Right ventricle myocardium inferior (tissue), 1 donor: ENCODE results near the gene ZCCHC9. TPM values are rescaled to one million over a fixed set of nuclear protein-coding genes. Genes with fewer than 3 reads are reported as not detected.
"Not testable (repeated sequence)": the region's sequence is repeated elsewhere in the genome, so short reads cannot be mapped to it uniquely, and the experiment has no call there.

ENCODE experiments used
- ATAC-seq: fragments of 200-7000 bp; cut with Tn5 transposase; one replicate; pipeline ENCODE4 v1.9.1; 2020; ENCODE audit warnings: mild to moderate bottlenecking, moderate library complexity
- DNase-seq: peaks from one replicate; pipeline ENCODE4 v3.0.0; 2021; ENCODE audit errors: missing footprints
- intact Hi-C: fragments of 100-400 bp; cut with DNase I; formaldehyde crosslinking; loops from one replicate; pipeline ENCODE4 v1.11.0; 2022
- long read RNA-seq: library from polyadenylated mRNA; unstranded; transcript quantifications from one replicate; pipeline ENCODE4 v2.0.0, GENCODE V29; 2021
- total RNA-seq: library from RNA; stranded (reverse); fragmentation: NEBNext Ultra II Directional; extraction: Animal tissue kit (Norgen Biotek cat#: 25700); gene quantifications from one replicate; pipeline ENCODE4 v1.2.1, GENCODE V29; 2021
- donor health status: DM: no; HTN: yes; CAD: no; lungs with severe emphysema.

Gene ZCCHC9, protein sequence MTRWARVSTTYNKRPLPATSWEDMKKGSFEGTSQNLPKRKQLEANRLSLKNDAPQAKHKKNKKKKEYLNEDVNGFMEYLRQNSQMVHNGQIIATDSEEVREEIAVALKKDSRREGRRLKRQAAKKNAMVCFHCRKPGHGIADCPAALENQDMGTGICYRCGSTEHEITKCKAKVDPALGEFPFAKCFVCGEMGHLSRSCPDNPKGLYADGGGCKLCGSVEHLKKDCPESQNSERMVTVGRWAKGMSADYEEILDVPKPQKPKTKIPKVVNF
- 10.8 TPM for total RNA-seq
- long read RNA-seq, partial matches to known transcripts, result 0 of 3 reads
- long read RNA-seq, other reads (novel, unspliced or antisense), result 1 of 3 reads

DNA sequence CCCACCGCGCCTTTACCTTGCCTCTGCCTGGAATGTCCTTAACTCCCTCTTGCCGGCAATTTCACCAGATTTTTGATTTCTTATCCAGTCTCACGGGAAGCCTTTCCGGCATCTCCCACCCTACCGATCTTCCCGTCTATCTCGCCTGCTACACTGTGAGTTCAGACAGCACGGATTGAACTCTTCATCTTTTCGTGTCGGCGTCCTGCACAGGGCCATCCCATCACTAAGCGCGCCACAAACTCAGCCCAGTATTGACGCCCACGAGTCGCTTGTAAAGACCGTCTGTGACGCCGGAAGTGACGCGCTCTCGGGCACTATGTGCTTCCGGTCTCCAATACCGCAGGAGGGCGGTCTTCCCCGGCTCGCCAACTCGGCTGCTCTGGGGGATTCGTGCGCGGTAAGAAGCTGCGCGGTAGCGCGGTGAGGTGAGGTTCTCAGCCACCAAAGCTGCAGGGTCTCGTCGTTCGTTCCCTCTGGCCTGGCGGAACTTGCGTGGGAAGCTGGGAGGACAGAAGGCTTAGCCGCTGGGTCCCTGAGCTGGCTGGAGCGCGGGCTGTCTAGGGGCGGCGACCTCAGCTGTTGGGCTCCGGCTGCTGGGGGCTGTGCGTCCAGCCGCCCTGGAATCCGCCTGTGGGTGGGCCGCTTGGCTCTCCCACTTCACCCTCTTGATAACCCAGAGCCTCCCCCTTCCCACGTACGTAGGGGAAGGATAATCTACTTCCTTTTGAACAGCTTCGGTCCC lies at the start of gene ZCCHC9:
Gene ZCCHC9 (plus strand): TSS at position 317 of the 745 bp plus-strand sequence. CDS start 3,171 bp downstream, outside the sequence.
- intact Hi-C loops, result no loop called here
- peak; percentile 97 for DNase-seq
- ATAC-seq, result peak; percentile 98

DNA sequence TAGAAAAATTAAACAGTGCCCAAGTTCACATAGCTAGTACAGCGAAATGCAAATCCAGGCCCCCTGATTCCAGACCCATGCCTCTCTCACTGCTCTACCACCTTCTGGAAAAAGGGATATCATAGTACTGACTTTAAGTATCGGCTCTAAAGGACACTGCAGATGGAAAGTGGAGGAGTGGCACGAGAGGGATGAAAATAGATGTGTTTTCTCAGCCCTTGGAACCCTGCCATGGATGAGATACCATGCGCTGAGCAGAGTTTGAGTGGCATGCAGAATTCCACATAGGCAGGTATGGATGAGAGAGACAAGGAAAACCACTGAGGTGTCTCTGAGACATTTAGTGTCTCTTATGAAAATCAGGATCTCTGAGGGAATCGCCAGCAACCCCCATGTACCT lies 49.5 kb upstream of the ZCCHC9 start:
- ATAC-seq (peak; percentile 56), DNase-seq (no peak)

DNA sequence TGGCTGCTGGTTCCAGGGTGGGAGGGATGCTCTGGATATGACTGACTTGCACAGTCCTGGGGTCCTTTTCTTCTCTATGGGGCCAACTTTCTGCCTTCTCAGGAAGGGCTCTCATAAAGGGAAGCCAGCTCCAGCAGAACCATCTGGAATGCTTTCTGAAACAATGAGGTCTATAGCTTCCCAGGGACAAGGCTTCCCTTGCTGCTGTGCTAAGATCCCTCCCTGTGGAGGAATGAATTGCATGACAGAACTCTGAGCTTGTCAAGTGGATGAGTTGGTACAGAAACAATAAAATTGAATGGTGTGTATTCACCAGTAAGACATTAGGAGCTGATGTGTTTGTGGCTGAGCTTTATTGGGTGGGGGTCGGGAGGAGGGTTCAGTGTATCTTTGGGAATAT lies 48.5 kb upstream of the ZCCHC9 start:
- no peak for ATAC-seq
- DNase-seq, result no peak
- intact Hi-C loops, result loop anchor here (2.0 kb wide), 1 partner anchor 14 kb away; no protein-coding TSS in a partner anchor

More for the DNA sequence above, 49.5 kb upstream of the ZCCHC9 start:
- intact Hi-C loops, result loop anchor here (2.0 kb wide), 1 partner anchor 13 kb away; no protein-coding TSS in a partner anchor

DNA sequence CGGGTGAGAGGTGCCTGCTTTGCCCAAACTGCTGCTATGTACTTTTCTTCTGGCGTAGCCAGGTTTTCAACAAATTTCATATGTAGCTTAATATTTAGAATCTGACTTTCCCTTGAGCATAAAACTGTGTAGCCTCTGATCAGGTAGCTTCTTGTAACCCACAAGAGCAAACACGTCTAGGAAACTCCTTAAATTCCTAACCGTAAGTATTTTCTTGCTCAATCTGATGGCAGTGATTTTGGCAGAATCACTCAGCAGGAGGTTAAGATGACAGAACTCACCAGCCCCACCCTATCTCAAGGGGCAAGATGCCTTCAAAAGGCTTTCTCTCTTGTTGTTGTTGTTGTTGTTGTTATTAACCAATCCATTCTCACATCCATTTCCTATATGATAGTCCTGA lies 47.5 kb upstream of the ZCCHC9 start:
- intact Hi-C loops, result loop anchor here (2.0 kb wide), 1 partner anchor 15 kb away; no protein-coding TSS in a partner anchor
- DNase-seq, result no peak
- no peak for ATAC-seq

DNA sequence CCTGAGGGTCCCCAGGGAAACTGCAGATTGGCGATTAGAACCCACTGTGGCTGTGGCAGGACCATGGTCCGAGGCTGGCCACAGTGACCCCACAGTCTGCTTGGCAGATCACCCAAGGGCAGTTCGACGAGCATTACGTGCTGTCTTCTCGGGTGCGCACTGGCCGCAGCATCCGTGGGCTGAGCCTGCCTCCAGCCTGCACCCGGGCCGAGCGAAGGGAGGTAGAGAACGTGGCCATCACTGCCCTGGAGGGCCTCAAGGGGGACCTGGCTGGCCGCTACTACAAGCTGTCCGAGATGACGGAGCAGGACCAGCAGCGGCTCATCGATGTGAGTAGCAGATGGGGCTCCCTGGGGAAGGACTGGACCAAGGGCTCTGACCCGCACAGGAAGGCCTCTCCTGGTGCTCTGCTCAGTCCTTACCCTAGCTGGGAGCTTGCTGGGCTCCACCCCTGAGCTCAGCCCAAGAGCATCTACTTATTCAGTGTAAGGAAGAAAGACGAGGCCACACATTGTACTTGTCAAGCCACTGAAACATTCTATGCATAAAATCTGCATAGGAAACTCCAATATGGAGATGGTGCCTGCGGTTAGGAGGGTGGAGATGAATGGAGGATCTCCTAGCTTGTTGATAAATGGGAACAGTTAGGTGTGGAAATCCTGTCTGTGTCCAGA lies 46.4 kb upstream of the ZCCHC9 start:
- intact Hi-C loops, result no loop called here
- DNase-seq (no peak), ATAC-seq (no peak)

DNA sequence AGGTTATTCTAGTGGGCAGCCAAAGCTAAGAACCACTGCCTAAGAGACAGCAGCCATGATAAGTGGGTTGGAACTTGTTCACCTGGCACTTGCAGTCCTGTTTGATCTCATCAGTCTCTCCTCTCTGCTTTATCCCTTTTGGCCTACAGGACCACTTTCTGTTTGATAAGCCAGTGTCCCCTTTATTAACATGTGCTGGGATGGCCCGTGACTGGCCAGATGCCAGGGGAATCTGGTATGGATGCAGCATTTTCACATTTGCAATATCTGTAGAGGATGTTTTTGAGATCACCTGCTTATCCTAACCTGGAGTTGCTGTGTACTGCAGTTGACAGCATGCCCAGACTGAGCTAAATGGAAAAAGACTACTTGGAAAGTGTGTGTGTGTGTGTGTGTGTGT lies 44.6 kb upstream of the ZCCHC9 start:
- intact Hi-C loops, result no loop called here
- no peak for DNase-seq
- no peak for ATAC-seq

DNA sequence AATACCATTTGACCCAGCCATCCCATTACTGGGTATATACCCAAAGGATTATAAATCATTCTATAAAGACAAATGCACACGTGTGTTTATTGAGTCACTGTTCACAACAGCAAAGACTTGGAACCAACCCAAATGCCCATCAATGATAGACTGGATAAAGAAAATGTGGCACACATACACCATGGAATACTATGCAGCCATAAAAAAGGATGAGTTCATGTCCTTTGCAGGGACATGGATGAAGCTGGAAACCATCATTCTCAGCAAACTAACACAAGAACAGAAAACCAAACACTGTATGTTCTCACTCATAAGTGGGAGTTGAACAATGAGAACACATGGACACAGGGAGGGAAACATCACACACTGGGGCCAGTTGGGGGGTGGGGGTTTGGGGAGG lies 38.6 kb upstream of the ZCCHC9 start:
- ATAC-seq, DNase-seq: not testable (repeated sequence)

DNA sequence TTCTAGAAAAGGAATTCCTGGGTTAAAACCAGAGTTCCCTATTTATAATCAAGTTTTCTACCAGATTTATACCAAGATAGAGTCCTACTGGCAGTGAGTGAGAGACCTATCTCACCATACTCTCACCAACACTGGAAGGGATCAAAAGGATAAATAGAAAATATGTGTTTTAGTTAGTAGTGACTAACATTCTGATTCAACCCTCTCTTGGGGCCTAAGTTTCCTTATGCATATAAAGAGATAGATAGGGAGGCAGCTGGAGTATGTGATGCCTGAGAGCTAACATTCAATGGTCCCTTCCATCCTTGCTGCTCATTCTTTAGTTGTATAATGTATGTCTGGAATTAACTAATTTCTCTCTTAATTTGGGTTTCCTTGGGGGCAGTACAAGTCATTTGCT lies 36.3 kb upstream of the ZCCHC9 start:
- no peak for DNase-seq
- intact Hi-C loops, result no loop called here
- ATAC-seq, result no peak

More for the DNA sequence above, 38.6 kb upstream of the ZCCHC9 start:
- intact Hi-C loops, result not testable (repeated sequence)

DNA sequence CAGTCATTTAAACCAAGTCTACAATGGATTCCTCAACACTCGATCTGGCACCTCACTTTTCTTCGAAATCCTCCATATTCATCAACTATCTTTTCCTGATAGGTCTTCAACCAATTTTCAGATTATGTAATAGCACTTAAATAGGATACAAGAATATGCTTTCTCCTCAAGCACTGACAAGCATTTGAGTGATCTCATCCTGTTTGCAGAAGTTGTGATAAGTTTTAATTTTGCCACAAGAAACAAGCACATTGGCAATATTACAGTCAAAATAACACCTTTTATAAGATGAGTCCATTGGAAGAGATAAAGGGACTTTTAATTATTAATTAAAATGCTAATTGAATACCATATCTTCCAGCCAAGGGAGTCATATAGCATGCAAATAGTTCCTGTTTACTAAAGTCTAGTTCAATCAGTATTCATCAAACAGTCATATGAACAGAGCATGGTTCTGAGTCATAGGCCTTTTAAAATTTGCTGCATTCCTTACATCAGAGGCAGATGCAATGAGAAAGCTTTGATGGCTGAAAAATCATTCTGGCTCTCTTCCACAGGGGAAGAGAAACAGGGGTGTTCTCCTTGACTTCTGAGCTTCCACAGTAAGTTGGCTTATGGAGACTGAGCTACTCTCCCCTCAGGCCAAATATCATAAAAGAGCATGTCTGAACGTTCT lies 32.7 kb upstream of the ZCCHC9 start:
- intact Hi-C loops, result no loop called here
- no peak for DNase-seq
- no peak for ATAC-seq

DNA sequence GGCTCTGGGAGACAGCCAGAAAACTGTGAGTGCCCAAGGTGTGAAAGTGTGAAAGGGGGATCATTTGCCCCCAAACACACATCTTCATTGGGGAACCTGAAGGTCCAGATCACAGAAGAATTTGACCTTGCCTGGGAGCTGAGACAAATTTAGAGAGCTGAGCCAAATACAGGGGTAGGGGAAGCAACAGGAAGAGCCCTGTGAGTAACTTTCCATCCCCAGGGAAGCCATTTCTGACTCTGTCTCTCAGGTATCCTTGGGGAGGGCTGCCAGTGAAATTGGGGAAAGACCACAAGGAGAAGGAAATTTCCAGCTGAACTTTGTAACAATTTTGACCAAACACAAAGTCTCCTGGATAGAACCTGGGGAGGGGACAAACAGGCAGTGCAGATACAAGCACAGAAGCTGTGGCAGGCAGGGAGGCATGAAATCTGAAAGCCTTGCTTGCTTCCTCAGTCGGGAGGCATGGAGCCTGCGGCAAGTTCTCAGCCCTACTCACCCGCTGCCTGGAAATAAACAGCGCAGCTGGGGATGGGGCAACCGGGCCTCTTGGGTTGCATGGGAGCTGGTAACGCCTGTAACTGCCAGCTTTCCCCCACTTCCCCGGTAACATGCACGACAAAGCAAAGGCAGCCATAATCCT lies 31.5 kb upstream of the ZCCHC9 start:
- intact Hi-C loops, result no loop called here
- ATAC-seq (peak; percentile 37), DNase-seq (no peak)

DNA sequence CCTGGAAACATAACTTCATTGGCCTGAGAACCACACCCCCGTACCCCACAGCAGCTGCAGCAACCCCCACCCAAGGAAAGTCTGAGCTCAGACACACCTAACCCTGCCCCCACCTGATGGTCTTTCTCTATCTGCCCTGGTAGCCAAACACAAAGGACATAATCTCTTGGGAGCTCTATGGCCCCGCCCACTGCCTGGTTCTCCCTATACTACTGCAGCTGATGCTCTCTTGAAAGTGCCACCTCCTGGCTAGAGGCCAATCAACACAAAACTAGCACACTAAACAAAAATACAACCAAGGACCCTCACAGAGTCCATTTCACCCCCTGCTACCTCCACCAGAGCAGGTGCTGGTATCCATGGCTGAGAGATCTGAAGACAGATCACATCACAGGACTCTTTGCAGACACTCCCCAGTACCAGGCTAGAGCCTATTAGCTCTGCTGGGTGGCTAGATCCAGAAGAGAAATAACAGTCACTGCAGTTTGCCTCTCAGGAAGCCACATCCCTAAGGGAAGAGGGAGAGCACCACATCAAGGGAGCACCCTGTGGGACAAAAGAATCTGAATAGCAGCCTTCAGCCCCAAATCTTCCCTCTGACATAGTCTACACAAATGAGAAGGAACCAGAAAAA lies 30.9 kb upstream of the ZCCHC9 start:
- peak; percentile 18 for ATAC-seq
- intact Hi-C loops, DNase-seq: not testable (repeated sequence)

DNA sequence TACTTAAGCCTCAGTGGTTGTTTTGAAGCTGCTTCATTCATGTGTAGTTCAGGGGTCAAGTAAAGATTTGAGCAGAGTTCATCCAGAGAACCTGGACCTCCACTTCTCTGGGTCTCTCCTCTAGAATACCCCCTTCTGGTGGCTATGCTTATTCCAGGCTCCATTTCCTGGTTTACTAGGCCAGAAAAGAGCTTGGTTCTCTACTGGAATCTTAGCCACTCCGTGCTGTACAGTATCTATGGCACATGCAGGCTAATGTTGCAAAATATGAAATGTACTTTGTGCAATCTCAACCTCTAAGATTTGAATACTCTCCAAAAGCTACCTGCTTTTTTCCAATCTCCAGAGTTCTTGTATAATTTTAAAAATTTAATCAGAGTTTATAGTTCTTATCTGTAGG lies 17.4 kb upstream of the ZCCHC9 start:
- intact Hi-C loops, result no loop called here
- ATAC-seq (no peak), DNase-seq (no peak)

DNA sequence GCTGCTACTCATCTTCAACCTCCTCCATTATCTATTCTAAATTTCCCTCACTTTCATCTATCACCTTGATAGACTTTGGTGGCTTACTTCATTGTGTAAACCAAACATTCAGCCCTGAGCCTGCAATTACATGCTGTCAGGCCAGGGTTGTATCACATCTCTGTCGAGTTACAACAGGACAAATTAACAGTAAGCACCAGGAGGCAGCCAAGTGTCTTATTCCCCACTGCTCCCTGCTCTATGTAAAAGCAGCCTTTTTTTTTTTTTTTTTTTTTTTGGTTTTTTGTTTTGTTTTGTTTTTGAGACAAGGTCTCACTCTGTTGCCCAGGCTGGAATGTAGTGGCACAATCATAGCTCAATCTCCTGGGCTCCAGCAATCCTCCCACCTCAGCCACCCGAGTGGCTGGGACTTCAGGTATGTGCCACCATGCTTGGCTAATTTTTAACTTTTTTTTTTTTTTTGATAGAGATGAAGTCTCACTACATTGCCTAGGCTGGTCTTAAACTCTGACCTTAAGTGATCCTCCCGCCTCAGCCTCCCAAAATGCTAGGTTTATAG lies 15.2 kb upstream of the ZCCHC9 start:
- DNase-seq (no peak), ATAC-seq (no peak)
- intact Hi-C loops, result no loop called here

DNA sequence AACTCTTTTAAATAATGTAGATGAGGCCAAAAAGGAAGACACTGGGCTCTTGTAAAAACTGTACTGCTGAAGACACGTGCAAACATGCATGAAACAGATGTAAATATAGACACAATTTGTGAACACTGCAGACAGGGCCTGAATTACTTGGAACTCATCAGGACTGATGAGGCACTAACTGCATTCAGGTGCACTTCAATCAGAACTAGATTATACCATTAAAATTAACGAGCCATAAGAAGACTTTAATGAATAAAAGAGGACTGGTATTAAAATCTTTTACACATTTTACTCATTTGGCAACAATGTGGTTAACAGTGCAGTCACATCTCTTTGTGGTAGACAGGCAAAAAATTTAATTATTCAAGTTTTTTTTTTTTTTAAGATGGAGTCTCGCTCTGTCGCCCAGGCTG lies 13.4 kb upstream of the ZCCHC9 start:
- no peak for DNase-seq
- intact Hi-C loops, result no loop called here
- no peak for ATAC-seq

DNA sequence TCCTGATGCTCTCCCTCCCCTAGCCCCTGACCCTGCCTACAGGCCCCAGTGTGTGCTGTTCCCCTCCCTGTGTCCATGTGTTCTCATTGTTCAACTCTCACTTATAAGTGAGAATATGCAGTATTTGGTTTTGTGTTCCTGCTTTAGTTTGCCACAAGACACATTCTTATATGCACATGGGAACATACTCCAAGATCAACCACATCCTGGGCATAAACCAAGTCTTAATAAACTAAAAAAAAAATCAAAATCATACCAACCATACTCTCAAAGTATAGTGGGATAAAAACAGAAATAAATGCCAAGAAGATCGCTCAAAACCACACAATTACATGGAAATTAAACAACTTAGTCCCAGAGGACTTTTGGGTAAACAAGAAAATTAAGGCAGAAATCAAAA lies 11.2 kb upstream of the ZCCHC9 start:
- DNase-seq (no peak), ATAC-seq (no peak)
- intact Hi-C loops, result loop anchor here (10.0 kb wide), 1 partner anchor 595 kb away; no protein-coding TSS in a partner anchor

DNA sequence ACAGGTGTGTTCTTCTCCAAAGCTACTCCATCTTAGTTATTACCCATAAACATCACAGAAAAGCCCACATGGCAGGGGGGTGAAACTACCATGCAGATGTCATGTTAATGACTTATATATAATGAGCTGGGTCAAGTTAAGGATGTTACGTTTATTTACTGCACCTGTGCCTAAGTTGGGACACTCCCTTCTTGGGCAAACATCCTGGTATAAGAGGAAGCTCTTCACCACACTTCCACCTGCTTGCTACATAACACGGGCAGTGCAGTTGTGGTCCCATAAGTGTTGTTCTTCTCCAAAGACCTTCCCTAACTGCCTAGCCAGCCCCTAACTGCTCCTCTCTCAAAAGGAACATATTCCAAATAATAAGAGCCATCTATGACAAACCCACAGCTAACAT lies 9.3 kb upstream of the ZCCHC9 start:
- intact Hi-C loops, result loop anchor here (10.0 kb wide), 1 partner anchor 597 kb away; no protein-coding TSS in a partner anchor
- DNase-seq (no peak), ATAC-seq (no peak)

DNA sequence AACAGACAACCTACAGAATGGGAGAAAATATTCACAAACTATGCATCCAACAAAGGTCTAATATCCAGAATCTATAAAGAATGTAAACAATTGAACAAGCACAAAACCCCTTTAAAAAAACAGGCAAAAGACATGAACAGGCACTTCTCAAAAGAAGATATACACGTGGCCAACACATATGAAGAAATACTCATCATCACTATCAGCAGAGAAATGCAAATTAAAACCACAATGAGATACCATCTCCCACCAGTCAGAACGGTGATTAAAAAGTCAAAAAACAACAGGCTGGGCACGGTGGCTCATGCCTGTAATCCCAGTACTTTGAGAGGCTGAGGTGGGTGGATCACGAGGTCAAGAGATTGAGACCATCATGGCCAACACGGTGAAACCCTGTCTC lies 7.4 kb upstream of the ZCCHC9 start:
- intact Hi-C loops, result loop anchor here (10.0 kb wide), 1 partner anchor 599 kb away; no protein-coding TSS in a partner anchor
- ATAC-seq, DNase-seq: not testable (repeated sequence)
